ENCODE data around the gene SH3PXD2A.

The SH3PXD2A gene

DNA sequence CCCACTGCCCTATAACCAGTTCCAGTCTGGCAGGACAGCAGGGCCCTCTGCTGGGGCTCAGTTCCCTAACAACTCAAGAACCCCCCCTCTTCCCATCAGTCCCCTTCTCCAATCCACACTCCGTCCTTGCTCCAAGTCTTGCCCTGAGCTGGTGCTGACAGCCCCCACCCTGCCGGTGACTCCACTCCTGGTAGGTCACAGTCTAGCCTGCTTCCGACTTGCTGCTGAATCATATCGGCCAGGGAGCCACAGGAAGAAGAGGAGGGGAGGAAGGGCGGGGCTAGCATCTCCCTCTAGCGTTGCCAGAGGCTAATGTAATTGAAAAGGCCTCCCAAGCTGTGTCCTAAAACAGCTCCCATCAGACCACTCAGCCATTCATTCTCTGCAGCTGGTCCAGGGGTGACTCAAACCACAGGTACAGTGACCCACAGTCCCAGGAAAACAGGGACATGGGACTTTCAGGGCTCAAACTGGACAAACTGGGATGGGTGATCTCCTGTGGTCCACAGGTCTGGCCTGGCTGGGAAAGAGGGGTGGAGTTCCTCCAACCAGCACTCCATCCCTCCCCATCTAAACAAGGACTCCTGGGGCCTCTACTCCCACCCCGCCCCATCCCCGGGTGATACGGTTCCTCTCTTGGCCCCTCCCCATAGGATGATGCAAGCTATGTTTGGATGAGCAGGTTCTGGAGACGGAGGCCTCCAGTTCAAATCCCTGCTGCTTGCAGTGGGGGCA, 158.8 kb downstream of the SH3PXD2A start:
- H3K27ac Mint-ChIP-seq: peak overlapping the region; percentile 75
- H3K4me1 Mint-ChIP-seq: peaks cover 20% of the 10 kb centered on the region
- H3K4me3 Mint-ChIP-seq: peak overlapping the region; percentile 51
- peak; percentile 40 to 83 for DNase-seq (ENCODE audit: low spot score in 2 of 2)
- H3K36me3 Mint-ChIP-seq: no peaks in the 10 kb centered on the region
- ATAC-seq: peak; percentile 90
- no peaks in the 10 kb centered on the region for H3K9me3 Mint-ChIP-seq

DNA sequence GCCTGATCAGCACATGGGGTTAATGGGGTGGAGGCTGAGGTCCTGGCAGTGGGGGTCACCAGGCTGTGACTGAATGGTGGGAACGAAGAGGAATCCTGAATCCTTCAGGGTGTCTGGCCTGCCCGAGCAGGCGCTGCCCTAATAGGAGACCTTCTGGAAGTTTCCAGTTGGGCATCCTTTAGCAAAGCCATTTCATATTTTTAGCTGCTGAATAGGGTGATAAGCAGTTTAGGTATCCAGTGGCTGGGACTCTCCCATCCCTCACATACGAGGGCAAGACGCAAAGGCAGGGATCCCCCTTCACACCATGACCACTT, 159.3 kb downstream of the SH3PXD2A start:
- Mint-ChIP-seq H3K9me3 (no peaks in the 10 kb centered on the region), H3K4me3 (peak overlapping the region; percentile 51)

DNA sequence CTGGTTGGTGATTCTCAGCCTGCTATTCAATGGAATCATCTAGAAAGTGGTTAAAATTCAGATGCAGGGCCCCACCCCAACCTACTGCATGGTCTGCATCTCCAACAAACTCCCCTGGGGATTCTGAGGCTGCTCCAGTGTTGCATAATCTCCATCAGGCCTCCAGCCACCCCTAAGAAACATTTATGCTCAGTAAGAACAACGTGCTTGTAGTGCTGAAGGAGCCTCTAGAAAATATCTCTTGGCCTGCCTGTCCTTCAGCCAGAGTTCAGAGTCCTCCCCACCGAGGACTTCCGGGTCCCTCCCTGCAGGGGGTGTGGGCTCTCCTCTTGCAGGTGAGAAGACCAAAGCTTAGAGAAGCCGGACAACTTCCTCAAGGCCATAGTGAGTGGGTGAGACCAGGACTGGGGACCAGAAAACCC, 159.8 kb downstream of the SH3PXD2A start:
- DNase-seq (ENCODE audit: low spot score in 2 of 2): no peak
- Mint-ChIP-seq H3K27ac (no peak overlapping the region), H3K4me3 (no peak overlapping the region), H3K36me3 (no peaks in the 10 kb centered on the region), H3K9me3 (no peaks in the 10 kb centered on the region), H3K4me1 (peaks cover 25% of the 10 kb centered on the region)
- ATAC-seq: no peak

More for the DNA sequence above, 159.3 kb downstream of the SH3PXD2A start:
- Mint-ChIP-seq H3K4me1 (peaks cover 25% of the 10 kb centered on the region), H3K36me3 (no peaks in the 10 kb centered on the region), H3K27ac (peak overlapping the region; percentile 75)
- DNase-seq (ENCODE audit: low spot score in 2 of 2) (no peak), ATAC-seq (no peak)

DNA sequence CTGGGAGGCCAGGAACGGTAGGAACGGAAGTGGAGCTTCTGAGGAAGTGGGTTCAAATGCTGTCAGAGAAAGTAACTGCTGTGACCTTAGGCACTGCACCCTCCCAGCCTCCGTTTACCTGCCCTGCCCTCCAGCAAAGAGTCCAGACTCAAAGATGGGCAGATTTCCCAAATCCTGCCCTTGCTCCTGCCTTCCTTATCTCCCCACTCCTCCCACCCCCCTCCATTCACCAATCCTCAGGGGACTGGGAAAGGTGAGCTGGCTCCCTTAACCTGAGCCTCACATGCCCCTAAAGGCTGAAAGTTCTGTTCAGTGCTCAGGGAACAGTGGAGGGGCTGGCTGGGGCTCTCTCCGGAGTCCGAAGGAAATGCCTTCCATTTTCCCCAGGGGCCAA, 161.6 kb downstream of the SH3PXD2A start:
- Mint-ChIP-seq H3K36me3 (no peaks in the 10 kb centered on the region), H3K9me3 (no peaks in the 10 kb centered on the region), H3K27ac (peak overlapping the region; percentile 63), H3K4me3 (peak overlapping the region; percentile 73), H3K4me1 (peaks cover 25% of the 10 kb centered on the region)
- ATAC-seq (no peak), DNase-seq (ENCODE audit: low spot score in 2 of 2) (no peak)

DNA sequence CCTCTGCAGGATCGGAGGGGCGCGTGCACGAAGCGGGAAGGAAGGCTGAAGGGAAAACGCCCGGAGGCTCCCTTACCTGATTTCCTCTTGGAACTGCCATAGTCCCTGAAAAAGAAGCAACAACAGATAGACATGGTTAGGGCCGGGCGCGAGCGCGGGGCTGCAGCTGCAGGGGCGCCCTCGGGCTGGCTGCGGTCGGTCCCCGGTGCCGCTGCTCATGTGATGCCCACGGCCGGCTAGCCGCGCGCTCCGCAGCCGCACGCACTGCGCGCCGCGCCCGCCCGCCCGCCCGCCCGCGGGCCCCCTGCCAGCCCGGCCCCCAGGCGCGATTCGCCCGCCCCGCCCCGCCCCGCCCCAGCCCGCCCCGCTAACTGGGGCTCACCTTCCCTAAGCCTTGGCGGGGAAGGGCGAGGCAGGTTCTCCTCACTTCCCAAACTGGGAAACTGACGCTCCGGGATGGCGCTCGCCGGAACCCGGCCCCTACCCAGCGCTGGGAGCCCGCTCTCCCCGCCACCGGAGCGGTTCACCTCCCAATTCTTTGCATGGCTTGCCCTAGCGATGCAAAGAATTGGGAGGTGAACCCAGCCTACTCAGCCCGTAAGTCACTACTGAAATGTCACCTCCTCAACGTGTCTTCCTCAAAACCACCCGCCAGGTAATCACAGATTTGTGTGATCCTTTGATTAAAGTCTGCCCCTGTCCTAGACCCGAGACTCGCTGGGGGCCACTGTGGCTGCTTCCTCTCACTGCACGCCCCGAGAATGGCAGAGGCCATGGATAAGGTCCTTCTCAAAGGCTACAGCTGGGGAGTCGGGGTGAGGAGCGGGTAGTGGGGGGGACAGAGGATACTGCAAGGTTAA, 162.2 kb downstream of the SH3PXD2A start:
- peaks cover 26% of the 10 kb centered on the region for H3K4me1 Mint-ChIP-seq
- H3K27ac Mint-ChIP-seq: peak overlapping the region; percentile 63
- no peaks in the 10 kb centered on the region for H3K36me3 Mint-ChIP-seq
- DNase-seq (ENCODE audit: low spot score in 2 of 2): peak in 1 of 2 donors; percentile 72
- peak overlapping the region; percentile 73 for H3K4me3 Mint-ChIP-seq
- no peaks in the 10 kb centered on the region for H3K9me3 Mint-ChIP-seq
- ATAC-seq: peak; percentile 46

DNA sequence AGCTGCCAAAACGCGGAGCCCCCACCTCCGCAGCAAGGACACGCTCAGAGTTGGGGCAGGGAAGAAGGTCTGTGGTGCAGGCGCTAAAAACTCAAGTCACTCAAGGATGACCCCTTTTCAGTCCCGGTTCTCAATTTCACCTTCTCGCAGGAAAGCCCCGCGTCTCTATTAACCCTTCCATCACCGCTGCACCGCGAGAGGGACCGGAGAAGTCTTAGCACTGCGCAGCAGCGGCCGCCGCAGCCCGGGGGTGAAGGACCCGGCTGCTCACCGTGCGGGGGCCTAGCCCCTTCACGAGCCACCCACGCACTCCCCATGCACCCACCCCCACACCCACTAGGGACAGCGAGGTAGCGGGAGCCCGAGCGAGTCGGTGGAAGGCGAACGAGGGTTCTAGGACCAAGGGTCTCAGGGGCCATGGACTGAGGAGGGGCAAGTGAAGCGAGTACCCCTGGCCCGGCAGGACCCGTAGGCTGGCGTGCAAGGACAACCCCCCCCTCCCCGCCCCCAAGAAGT, 162.9 kb downstream of the SH3PXD2A start:
- H3K4me1 Mint-ChIP-seq: peaks cover 33% of the 10 kb centered on the region
- H3K27ac Mint-ChIP-seq: no peak overlapping the region
- peak in 1 of 2 donors; percentile 65 for DNase-seq (ENCODE audit: low spot score in 2 of 2)
- H3K4me3 Mint-ChIP-seq: peak overlapping the region; percentile 73
- peak; percentile 38 for ATAC-seq
- H3K9me3 Mint-ChIP-seq: no peaks in the 10 kb centered on the region
- H3K36me3 Mint-ChIP-seq: no peaks in the 10 kb centered on the region

DNA sequence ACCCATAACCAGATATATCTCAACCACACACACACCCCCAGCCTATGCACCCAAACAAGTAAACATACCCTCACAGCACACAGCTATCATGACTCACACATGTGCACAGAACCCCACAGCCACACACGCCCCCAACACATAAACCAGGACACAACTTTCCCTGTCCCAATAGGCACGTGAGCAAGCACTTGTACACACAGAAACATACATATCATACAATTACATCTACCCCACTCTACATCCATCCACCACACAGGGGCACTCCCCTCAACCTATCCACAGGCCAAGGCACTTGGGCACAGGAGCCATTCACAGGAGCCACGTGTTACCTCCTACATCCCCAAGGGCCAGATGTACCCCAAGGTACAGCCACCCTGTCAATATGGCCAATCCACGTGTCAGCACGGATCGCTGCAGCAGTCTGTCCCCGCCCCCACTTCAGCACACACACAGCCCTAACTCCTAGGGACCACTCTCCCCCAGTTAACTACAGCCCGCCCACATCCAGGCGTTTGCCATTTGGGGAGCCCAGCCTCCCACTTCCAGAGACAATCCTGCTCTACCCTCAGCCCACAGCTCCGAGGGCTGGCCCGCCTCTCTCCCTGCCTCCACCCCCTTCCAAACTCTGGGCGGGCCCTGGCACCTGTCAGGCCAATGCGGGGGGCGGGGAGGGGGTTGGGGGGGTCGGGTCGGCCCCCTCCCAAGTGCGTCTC, 163.5 kb downstream of the SH3PXD2A start:
- Mint-ChIP-seq H3K4me3 (peak overlapping the region; percentile 73), H3K9me3 (no peaks in the 10 kb centered on the region), H3K27ac (no peak overlapping the region), H3K36me3 (no peaks in the 10 kb centered on the region), H3K4me1 (peaks cover 34% of the 10 kb centered on the region)
- peak; percentile 44 for ATAC-seq
- DNase-seq (ENCODE audit: low spot score in 2 of 2): no peak

DNA sequence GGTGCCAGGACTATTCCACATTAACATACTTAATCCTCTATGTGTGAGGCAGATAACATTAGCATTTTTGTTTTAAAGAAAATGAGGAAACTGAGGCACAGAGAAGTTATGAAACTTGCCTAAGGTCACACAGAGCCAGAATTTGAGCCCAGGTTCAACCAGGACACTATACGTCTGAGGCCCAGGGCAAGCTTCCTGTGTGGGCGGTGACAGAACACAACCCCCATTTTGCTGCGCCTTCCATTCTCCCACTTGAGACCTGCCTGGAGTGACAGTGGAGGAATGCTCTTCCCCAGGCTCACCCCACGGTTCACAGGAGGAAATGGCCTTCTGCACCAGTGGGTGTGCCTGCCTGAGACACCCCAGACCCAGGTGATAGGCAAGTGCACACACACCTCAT, 164.1 kb downstream of the SH3PXD2A start:
- peak overlapping the region; percentile 73 for H3K4me3 Mint-ChIP-seq
- no peaks in the 10 kb centered on the region for H3K36me3 Mint-ChIP-seq
- ATAC-seq: no peak
- H3K4me1 Mint-ChIP-seq: peaks cover 29% of the 10 kb centered on the region
- no peak for DNase-seq (ENCODE audit: low spot score in 2 of 2)
- no peaks in the 10 kb centered on the region for H3K9me3 Mint-ChIP-seq
- H3K27ac Mint-ChIP-seq: no peak overlapping the region

DNA sequence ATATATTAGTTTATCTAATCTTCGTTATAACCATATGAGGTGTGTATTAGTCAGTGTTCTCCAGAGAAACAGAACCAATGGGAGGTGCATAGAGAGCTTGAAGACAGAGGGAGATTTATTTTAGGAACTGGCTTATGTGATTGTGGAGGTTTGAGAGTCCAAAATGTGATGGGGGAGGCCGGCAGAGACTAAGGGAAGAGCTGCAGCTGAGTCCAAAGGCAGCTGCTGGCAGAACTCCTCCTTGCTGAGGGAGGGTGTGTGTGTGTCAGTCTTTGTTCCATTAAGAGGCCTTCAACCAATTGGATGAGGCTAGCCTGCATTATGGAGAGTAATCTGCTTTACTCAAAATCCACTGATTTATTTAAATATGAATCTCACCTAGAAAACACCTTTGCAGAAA, 165.1 kb downstream of the SH3PXD2A start:
- DNase-seq (ENCODE audit: low spot score in 2 of 2): no peak
- no peak overlapping the region for H3K27ac Mint-ChIP-seq
- no peaks in the 10 kb centered on the region for H3K36me3 Mint-ChIP-seq
- no peak for ATAC-seq
- no peak overlapping the region for H3K4me3 Mint-ChIP-seq
- H3K9me3 Mint-ChIP-seq: no peaks in the 10 kb centered on the region
- peaks cover 27% of the 10 kb centered on the region for H3K4me1 Mint-ChIP-seq

DNA sequence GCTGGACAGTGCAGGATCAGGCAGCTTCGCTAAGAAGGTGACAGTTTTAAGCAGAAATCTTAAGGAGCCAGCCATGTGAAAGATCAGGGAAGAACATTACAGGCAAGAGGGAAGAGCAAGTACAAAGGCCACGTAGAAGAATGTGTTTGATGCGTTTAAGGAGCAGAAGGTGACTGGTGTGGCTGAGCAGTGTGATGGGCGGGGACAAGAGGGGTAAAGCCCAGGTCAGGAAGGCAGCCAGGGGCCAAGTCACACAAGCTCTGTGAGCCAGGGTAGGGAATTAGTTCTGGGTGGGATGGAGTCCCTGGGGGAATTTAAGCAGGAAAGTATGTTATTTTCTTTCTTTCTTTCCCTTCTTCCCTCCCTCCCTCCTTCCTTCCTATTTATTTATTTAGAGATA, 166.9 kb downstream of the SH3PXD2A start:
- no peaks in the 10 kb centered on the region for H3K9me3 Mint-ChIP-seq

DNA sequence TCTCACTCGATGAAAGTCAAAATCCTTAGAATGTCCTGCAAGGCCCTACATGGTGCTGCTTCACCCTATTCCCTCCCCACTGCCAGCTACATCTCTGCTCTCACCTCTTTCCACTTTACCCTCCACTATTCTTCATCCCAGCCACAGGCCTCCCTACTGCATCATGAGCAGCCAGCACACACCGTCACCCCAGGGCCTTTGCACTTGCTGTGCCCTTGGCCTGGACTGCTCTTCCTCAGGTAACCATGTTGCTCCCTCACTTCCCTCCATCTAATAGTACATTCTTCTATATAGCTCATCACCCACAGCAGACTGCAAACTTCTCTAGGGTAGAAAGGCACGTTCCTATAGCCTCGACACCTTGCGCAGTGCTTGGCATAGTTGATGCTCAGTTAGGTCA, 167.7 kb downstream of the SH3PXD2A start:
- Mint-ChIP-seq H3K27ac (peak overlapping the region; percentile 15), H3K4me3 (no peak overlapping the region), H3K4me1 (peaks cover 20% of the 10 kb centered on the region)

More for the DNA sequence above, 166.9 kb downstream of the SH3PXD2A start:
- DNase-seq (ENCODE audit: low spot score in 2 of 2): no peak
- H3K4me1 Mint-ChIP-seq: peaks cover 23% of the 10 kb centered on the region
- H3K27ac Mint-ChIP-seq: no peak overlapping the region
- no peak overlapping the region for H3K4me3 Mint-ChIP-seq
- no peak for ATAC-seq
- H3K36me3 Mint-ChIP-seq: no peaks in the 10 kb centered on the region

DNA sequence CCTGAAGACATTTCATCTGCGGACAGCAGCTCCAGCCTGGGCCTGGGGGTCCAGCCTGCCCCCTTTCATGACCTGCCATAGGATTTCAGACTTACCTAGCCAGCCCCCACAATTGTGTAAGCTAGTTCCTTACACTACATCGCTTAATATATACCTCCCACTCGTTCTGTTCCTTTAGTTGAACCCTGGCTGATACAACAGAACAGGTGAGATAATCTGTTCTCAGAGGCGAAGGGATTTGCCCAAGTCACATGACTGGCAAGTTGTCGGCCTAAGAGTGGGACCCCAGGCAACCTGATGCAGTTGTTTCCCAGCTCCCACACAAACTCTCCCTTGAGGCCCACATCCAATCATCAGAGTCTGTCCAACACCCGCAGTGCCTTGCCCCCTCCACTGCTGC, 168.2 kb downstream of the SH3PXD2A start:
- ATAC-seq (no peak), DNase-seq (ENCODE audit: low spot score in 2 of 2) (no peak)
- no peak overlapping the region for H3K4me3 Mint-ChIP-seq
- H3K9me3 Mint-ChIP-seq: no peaks in the 10 kb centered on the region
- H3K27ac Mint-ChIP-seq: peak overlapping the region; percentile 15
- no peaks in the 10 kb centered on the region for H3K36me3 Mint-ChIP-seq
- H3K4me1 Mint-ChIP-seq: peaks cover 20% of the 10 kb centered on the region

More for the DNA sequence above, 167.7 kb downstream of the SH3PXD2A start:
- no peaks in the 10 kb centered on the region for H3K9me3 Mint-ChIP-seq
- no peaks in the 10 kb centered on the region for H3K36me3 Mint-ChIP-seq
- ATAC-seq (no peak), DNase-seq (ENCODE audit: low spot score in 2 of 2) (no peak)

DNA sequence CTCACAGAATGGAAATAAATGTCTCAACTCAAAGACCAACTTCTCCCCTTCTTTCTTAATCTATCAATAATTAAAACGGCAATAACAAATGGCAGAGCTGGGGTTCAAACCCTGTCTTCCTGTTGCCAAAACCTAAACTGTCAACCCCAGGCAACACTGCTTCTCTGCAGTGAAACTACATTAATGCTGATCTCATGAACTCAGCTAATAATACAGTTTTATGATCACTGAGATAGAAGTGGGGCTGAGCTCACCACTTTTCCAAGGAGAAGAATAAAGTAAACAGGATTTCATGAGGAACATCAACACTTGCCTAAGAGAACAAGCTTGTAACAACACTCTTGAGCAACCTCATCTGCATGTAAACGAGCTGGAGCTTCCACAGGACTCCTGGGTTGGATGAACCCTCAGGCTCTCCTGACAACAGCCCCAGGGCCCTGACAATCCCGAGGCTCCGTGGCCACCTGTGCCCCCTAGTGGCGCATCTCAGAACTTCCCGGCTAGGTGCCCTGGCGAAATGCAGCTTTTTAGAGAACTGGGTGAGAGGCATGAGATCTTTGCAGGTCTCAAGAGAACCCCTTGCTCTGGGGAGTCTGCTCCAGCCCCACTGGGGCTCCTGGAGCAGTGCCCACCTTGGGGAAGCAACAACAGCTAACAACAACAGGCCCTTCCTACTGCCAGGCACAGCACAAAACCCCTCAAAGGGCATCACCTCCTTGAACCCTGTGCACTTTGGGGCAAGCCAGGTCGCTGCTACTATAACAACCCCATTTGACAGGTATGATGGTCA, 169.3 kb downstream of the SH3PXD2A start:
- Mint-ChIP-seq H3K4me1 (peaks cover 9% of the 10 kb centered on the region), H3K9me3 (no peaks in the 10 kb centered on the region), H3K36me3 (no peaks in the 10 kb centered on the region), H3K27ac (no peak overlapping the region), H3K4me3 (no peak overlapping the region)
- ATAC-seq (peak; percentile 80), DNase-seq (ENCODE audit: low spot score in 2 of 2) (peak; percentile 79 to 88)

DNA sequence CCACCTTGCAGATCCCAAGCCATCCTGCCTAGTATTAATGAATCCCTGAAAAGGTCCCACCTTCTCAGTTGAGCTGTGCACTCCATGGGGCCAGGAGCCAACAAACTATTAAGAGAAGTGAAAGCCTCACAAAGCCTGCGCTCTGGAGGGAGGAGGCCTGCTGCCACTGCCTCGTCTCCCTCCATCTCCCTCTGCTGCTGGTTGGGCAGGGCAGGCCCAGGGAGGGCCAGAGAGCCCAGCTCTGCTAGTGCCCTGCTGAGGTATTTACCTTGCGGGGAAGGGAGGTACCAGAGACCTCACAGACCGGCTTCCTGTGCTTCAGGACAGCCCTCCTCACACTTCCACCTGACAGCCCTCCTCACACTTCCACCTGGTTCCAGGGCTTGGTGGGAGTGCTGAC, 171.5 kb downstream of the SH3PXD2A start:
- no peak for ATAC-seq
- Mint-ChIP-seq H3K4me1 (peaks cover 16% of the 10 kb centered on the region), H3K27ac (peak overlapping the region; percentile 35), H3K36me3 (no peaks in the 10 kb centered on the region), H3K9me3 (no peaks in the 10 kb centered on the region), H3K4me3 (no peak overlapping the region)
- DNase-seq (ENCODE audit: low spot score in 2 of 2): no peak
